Colonic mucosa (tissue), 4 donors: ENCODE results near the gene EIF2S2. TPM values are rescaled to one million over a fixed set of nuclear protein-coding genes. Genes with fewer than 3 reads are reported as not detected.

Source experiments
- DNase-seq: peaks from one replicate; pipeline ENCODE4 v3.0.0-alpha.2; 2020
- H3K27ac ChIP-seq: fragments of 200-600 bp; one replicate; pipeline ENCODE4 v1.8.0; 2021
- H3K27me3 ChIP-seq: fragments of 200-600 bp; one replicate; pipeline ENCODE4 v1.8.0; 2021
- H3K36me3 ChIP-seq: fragments of 200-600 bp; one replicate; pipeline ENCODE4 v1.8.0; 2021
- H3K4me1 ChIP-seq: fragments of 200-600 bp; one replicate; pipeline ENCODE4 v1.8.0; 2021; ENCODE audit warnings: mild to moderate bottlenecking
- H3K4me3 ChIP-seq: fragments of 200-600 bp; one replicate; pipeline ENCODE4 v1.8.0; 2021
- H3K9ac ChIP-seq, 2 donors: one replicate each; pipeline ENCODE4 v1.7.0; 2013; ENCODE audit warnings: control low read depth in 2 of 2, low read depth in 2 of 2, low read length in 2 of 2
- H3K9me3 ChIP-seq: fragments of 200-600 bp; one replicate; pipeline ENCODE4 v1.8.0; 2021
- CTCF ChIP-seq: fragments of 200-600 bp; IDR thresholded peaks from one replicate; pipeline ENCODE4 v1.8.0; 2022; ENCODE audit warnings: antibody characterized with exemption, mild to moderate bottlenecking
- intact Hi-C: fragments of 100-400 bp; cut with DNase I; formaldehyde crosslinking; loops from one replicate; pipeline ENCODE4 v1.14.1; 2022
- total RNA-seq, 2 donors: library from RNA; stranded (reverse); fragmentation: NEBNext Ultra II Directional in 1 of 2; extraction: Animal tissue kit (Norgen Biotek cat#: 25700) in 1 of 2; gene quantifications; one replicate each; pipeline ENCODE4 v1.2.1, GENCODE V29; 2021
- donor health status: healthy.
- donor health status: DM: no; HTN: no; CAD: no.
- donor health status: DM: no; HTN: no; CAD: no.

Gene EIF2S2
- total RNA-seq, 2 donors from 2014 or later, result 53.1 to 71.6 TPM

GRCh38 chr20:34089655-34090345, 22.2 kb downstream of the EIF2S2 start:
- intact Hi-C loops, result no loop called here
- H3K36me3 ChIP-seq, result peaks cover 22% of the 10 kb centered on the region

GRCh38 chr20:34089175-34089479, 22.9 kb downstream of the EIF2S2 start:
- Histone ChIP-seq H3K9ac (no peak overlapping the region), H3K27ac (no peak overlapping the region), H3K4me3 (no peak overlapping the region), H3K27me3 (no peaks in the 10 kb centered on the region), H3K4me1 (no peaks in the 10 kb centered on the region), H3K9me3 (no peaks in the 10 kb centered on the region), H3K36me3 (peaks cover 19% of the 10 kb centered on the region)
- DNase-seq, result no peak
- intact Hi-C loops, result no loop called here
- TF ChIP-seq CTCF, result no peak

More at GRCh38 chr20:34089655-34090345, 22.2 kb downstream of the EIF2S2 start:
- no peaks in the 10 kb centered on the region for H3K27me3 ChIP-seq
- H3K4me3 ChIP-seq, result no peak overlapping the region
- no peak overlapping the region for H3K27ac ChIP-seq
- TF ChIP-seq CTCF, result no peak
- H3K9ac ChIP-seq, result no peak overlapping the region
- DNase-seq, result no peak
- H3K9me3 ChIP-seq, result no peaks in the 10 kb centered on the region
- no peaks in the 10 kb centered on the region for H3K4me1 ChIP-seq

GRCh38 chr20:34088305-34089174, 23.5 kb downstream of the EIF2S2 start:
- Histone ChIP-seq H3K4me3 (no peak overlapping the region), H3K9ac (no peak overlapping the region), H3K27ac (no peak overlapping the region), H3K27me3 (no peaks in the 10 kb centered on the region), H3K4me1 (no peaks in the 10 kb centered on the region), H3K9me3 (no peaks in the 10 kb centered on the region), H3K36me3 (peaks cover 13% of the 10 kb centered on the region)
- intact Hi-C loops, result no loop called here
- no peak for TF ChIP-seq CTCF
- no peak for DNase-seq

GRCh38 chr20:34085544-34086040, 26.5 kb downstream of the EIF2S2 start:
- H3K9me3 ChIP-seq, result no peaks in the 10 kb centered on the region
- no peak overlapping the region for H3K4me3 ChIP-seq
- H3K27me3 ChIP-seq, result no peaks in the 10 kb centered on the region
- no peaks in the 10 kb centered on the region for H3K4me1 ChIP-seq
- H3K36me3 ChIP-seq, result peaks cover 6% of the 10 kb centered on the region
- TF ChIP-seq CTCF, result no peak
- intact Hi-C loops, result no loop called here
- H3K27ac ChIP-seq, result no peak overlapping the region
- no peak for DNase-seq
- no peak overlapping the region for H3K9ac ChIP-seq

- Histone ChIP-seq H3K27ac (no peak overlapping the region), H3K4me1 (no peaks in the 10 kb centered on the region), H3K9ac (no peak overlapping the region), H3K9me3 (no peaks in the 10 kb centered on the region), H3K36me3 (peaks cover 6% of the 10 kb centered on the region), H3K27me3 (no peaks in the 10 kb centered on the region), H3K4me3 (no peak overlapping the region)
- TF ChIP-seq CTCF, result no peak
- no peak for DNase-seq
- intact Hi-C loops, result no loop called here
Measured at GRCh38 chr20:34084227-34084923, 27.7 kb downstream of the EIF2S2 start.
